GM21723 (cell line): ENCODE results near the gene SUGP2.
A peak's percentile ranks its signal among the peaks of the same experiment; 100 is the strongest.

ENCODE experiments used
- ATAC-seq: cut with Tn5 transposase; IDR thresholded peaks from one replicate; pipeline ENCODE4 v1.9.1; 2021; ENCODE audit warnings: mild to moderate bottlenecking, moderate library complexity; ENCODE audit not compliant: unreplicated experiment

Gene SUGP2

GRCh38 chr19:19033426-19034203, at the start of gene SUGP2, which contains the start of gene ARMC6:
Gene SUGP2 (minus strand): TSS chr19:19033517. CDS start chr19:19031071, 2,446 bp downstream.
Gene ARMC6 (plus strand): TSS chr19:19033603. CDS start chr19:19034210, 607 bp downstream.
- peak; percentile 66 for ATAC-seq

DNA sequence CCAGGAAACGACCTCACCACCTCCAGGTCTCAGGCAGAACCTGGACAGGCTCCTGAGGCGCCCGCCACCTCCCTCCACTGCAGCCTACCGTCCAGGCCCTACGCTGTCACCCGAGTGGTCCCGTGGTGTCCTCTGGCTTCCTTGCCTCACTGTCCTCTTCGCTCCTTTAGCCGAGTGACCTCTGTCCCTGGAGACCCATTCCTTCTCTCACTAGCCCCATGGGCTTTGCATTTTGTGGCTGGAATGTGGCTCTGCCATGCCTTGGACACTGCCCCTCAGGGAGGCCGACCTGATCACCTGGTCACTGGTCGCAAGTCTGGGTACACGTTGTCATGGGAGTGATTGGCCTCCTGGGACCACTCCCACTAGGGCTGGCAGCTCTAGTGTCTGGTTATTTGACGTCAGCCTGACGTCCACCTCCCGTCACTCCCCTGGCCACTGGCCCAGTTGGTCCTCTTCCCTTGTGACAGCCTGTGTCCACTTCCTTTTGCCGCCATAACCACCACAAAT, 48.4 kb upstream of the SUGP2 start:
- ATAC-seq, result no peak

DNA sequence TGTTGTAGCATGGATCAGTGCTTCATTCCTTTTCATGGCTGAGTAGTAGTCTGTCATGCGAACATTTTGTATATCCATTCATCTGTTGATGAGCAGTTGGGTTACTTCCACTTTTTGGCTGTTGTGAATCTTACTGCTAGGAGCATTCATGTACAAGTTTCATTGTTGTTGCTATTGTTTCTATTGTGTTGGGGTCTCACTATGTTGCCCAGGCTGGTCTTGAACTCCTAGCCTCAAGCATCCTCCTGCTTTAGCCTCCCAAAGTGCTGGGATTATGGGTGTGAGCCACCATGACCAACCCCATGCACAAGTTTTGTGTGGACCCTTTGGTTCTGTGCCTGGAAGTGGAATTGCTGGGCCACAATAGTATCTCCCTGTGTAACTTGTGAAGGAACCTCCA, 46.3 kb upstream of the SUGP2 start:
- no peak for ATAC-seq

DNA sequence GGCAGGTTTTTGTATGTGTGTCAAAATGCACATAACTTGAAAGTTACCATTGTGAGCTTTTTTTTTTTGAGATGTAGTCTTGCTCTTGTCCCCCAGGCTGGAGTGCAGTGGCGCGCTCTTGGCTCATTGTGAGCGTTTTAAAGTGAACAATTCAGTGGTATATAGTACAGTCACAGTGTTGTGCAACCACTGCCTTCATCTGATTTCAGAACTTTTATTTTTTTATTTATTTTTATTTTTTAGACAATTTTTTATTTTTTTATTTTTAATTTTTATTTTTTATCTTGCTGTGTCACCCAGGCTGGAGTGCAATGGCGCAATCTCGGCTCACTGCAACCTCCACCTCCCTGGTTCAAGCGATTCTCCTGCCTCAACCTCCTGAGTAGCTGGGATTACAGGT, 45.5 kb upstream of the SUGP2 start:
- ATAC-seq, result no peak

DNA sequence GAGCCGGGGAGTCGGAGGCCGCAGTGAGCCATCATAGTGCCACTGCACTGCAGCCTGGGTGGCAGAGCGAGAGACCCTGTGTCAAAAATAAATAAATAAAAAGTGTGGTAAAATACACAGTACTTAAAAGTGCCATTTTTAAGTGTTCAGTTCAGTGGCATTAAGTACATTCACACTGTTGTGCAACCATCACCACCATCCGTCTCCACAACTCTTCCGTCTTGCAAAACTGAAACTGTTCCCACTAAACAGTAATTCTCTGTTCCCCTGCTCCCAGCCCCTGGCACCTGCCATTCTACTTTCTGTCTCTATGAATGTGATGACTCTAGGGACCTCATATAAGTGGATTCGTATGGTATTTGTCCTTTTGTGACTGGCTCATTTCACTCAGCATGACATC, 43.8 kb upstream of the SUGP2 start:
- no peak for ATAC-seq

DNA sequence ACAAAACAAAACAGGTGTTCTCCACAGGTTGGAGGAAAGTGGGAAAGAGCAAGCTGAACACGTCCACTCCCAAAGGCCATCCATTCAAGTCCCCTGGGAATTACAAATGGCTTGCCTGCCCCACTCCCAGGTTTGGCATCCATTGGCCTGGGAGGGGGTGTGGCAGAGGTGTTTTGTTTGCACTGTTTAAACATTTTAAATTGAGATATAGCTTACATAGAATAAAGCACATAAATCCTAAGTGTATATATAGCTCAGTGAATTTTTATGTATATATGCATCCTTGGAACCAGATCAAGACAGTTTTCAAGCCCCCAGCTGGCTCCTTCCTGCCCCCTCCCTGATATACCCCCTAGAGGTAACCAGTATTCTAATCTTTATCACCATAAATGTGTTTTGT, 43.2 kb upstream of the SUGP2 start:
- ATAC-seq, result no peak

- ATAC-seq, result no peak
These were observed 41.8 kb upstream of the SUGP2 start for GRCh38 chr19:19075126-19075525.

GRCh38 chr19:19074196-19074882, 41.0 kb upstream of the SUGP2 start:
- no peak for ATAC-seq

DNA sequence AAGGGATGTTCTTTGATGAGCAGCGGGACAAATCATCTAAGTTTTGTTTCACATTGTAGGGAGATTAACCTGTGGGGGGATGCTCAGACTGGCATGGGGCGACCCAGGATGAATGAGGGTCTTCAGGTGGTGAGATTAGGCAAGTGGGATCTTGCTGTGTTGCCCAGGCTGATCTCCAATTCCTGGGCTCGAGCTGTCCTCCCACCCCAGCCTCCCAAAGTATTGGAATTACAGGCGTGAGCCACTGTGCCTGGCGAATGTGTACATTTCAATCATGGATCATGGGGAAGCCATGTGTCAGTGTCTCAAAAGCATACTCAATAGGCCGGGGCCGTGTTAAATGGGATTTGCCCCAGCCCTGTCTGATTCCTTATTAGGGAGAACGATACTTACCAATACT, 38.6 kb upstream of the SUGP2 start:
- no peak for ATAC-seq

GRCh38 chr19:19068659-19069654, 35.6 kb upstream of the SUGP2 start:
- ATAC-seq, result no peak

GRCh38 chr19:19067276-19068072, 34.2 kb upstream of the SUGP2 start:
- ATAC-seq, result no peak

- ATAC-seq, result no peak
These were observed 31.8 kb upstream of the SUGP2 start for GRCh38 chr19:19064811-19065745.

DNA sequence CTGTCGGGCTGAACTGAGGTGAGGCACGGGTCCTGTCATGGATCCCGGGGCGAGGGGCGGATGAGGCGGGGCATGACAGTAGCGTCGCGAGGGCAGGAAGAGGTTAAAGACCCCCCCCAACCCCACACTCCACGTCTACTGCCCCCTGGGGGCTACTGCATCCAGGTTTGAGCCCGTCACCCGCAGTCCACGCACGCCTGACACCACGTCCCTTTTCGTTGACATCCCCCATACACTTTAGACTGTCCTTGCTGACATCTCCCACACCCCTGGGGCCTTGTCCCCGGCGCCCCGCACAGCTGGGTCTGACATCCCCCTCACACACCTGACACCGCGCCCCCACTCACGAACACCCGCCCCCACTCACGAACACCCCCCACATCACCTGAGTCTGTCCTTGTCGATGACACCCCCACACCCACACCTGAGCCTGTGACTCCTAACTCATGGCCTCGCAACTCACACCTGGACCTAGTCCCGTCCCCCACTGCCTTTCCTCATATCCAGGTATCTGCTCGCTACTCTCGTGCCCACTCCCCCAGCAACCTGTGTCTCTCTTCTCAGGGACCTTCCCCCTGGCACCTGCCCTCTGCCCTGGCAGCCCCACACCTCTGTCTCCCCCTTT, 30.9 kb upstream of the SUGP2 start:
- no peak for ATAC-seq

DNA sequence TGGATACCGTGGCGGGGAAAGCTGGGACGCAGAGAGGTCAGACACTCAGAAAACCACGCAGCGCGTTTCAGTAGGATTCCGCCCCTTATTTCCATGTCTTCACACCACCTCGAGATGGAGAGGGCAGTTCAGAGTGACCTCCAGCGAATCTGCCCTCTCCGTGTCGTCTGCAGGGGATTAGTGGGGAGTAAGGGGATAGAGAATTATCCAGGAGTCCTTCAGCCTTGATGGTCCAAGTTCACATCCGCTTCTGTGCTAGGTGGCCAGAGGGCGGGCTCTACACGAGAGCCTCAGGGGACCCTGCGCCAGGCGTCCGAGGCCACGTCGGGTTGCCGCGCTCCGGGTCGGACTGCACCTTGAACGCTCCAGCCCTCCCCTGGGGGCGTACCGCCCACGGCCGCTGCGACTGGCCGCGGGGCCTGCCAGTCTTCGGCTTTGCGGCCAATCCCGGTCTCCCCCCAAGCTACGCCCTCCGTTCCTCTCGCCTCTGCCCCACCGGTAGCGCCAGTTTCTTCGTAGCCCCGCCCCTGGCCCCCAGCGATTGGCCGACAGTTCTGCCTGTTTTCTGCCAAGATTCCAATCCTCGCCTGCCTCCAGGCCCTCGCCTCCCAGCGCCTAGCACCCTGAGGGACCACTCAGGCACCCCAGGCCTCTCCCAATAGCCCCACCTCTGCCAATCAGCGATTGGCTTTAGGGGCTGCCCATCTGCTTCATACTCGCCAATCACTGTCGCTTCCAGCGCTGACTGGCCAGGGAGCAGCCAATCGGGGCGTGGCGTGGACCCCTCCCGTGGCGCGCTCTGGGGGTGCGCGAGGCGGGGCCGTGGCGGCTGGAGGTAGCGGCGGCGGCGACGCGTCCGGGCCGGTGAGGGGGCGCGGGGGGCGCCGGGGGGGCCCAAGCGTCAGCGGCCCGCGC, 30.1 kb upstream of the SUGP2 start, which contains the start of gene SLC25A42:
Gene SLC25A42, plus strand, starts transcription at position 812 of the 915 bp plus-strand sequence. CDS start 32,131 bp downstream, outside the sequence.
- peak; percentile 94 for ATAC-seq

- ATAC-seq, result no peak
These were observed 29.3 kb upstream of the SUGP2 start for GRCh38 chr19:19062454-19063182.

GRCh38 chr19:19061506-19061905, 28.2 kb upstream of the SUGP2 start:
- no peak for ATAC-seq
